Thyroid gland (tissue), 4 donors: Measurements from ENCODE around the gene IVL. TPM values are rescaled to one million over a fixed set of nuclear protein-coding genes. Genes with fewer than 3 reads are reported as not detected.

ENCODE experiments used
- DNase-seq, 2 donors: peaks; one replicate each; pipeline ENCODE4 v3.0.0-alpha.2; 2019
- H3K27ac ChIP-seq, 3 donors: fragments of 200-600 bp; sonication (generic); 1 replicate in 2 of 3; 2 replicates in 1 of 3; pipeline ENCODE4 v1.5.1; 2016 to 2019; ENCODE audit warnings: mild to moderate bottlenecking in 1 of 3, moderate library complexity in 1 of 3
- H3K27me3 ChIP-seq: fragments of 200-600 bp; sonication (generic); one replicate; pipeline ENCODE4 v1.5.1; 2019
- H3K36me3 ChIP-seq, 2 donors: fragments of 200-600 bp; sonication (generic); one replicate each; pipeline ENCODE4 v1.5.1; 2016 to 2019
- H3K4me1 ChIP-seq, 2 donors: fragments of 200-600 bp; sonication (generic); one replicate each; pipeline ENCODE4 v1.5.1; 2017 to 2019
- H3K4me3 ChIP-seq, 3 donors: fragments of 200-600 bp; sonication (generic); replicated peaks in 1 of 3; 1 replicate in 2 of 3; 2 replicates in 1 of 3; pipeline ENCODE4 v1.5.1; 2016; ENCODE audit warnings: mild to moderate bottlenecking in 1 of 3
- H3K9me3 ChIP-seq: fragments of 200-600 bp; sonication (generic); one replicate; pipeline ENCODE4 v1.5.1; 2017
- POLR2A ChIP-seq, 2 donors: fragments of 450-650 bp; IDR thresholded peaks; one replicate each; pipeline ENCODE4 v1.6.1; 2017; ENCODE audit warnings: antibody characterized with exemption in 2 of 2, mild to moderate bottlenecking in 2 of 2, moderate library complexity in 1 of 2
- WGBS, 2 donors: methylation state at CpG; one replicate each; pipeline ENCODE4 v1.1.5; 2017; 5-methylcytosine and 5-hydroxymethylcytosine counted together
- intact Hi-C: fragments of 100-400 bp; cut with DNase I; formaldehyde crosslinking; loops from one replicate; pipeline ENCODE4 v1.15.1; 2023
- total RNA-seq, 4 donors: library from RNA; depleted of rRNA; stranded (reverse); fragments of >200 nt; gene quantifications; one replicate each; pipeline ENCODE4 v1.2.3, GENCODE V29; 2016
- TF ChIP-seq, protein P1 (sequence below), 6 experiments: fragments of 200-600 bp in 3 of 6; fragments of 450-650 bp in 3 of 6; sonication (generic) in 3 of 6; IDR thresholded peaks; one replicate each; pipeline ENCODE4 v1.5.1; 2016 to 2019; ENCODE audit warnings: antibody characterized with exemption in 6 of 6, mild to moderate bottlenecking in 2 of 6, inconsistent platforms in 1 of 6, moderate library complexity in 1 of 6

Gene IVL
- total RNA-seq, 4 donors from 2014 or later, result not detected

DNA sequence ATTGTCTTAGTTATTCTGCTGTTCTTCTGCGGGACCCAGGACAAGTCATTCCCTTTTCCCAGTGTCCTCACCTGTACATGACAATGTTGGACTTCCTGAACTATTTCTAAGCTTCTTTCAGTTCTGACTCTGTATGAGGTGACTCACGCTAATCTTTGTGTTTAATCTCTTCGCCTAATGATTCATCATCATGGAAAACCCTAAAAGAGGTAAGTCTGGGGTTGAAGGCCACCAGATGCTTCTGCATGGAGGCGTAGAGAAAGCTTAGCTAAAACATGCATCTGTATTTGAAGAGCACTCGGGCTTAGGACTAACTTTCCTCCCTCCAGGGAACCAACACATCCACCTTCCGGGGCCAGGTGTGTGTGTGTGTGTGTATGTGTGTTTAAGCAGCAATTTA, 46.1 kb downstream of the IVL start:
- Histone ChIP-seq H3K9me3 (no peaks in the 10 kb centered on the region), H3K4me3 (no peak overlapping the region), H3K27me3 (no peaks in the 10 kb centered on the region), H3K4me1 (no peaks in the 10 kb centered on the region), H3K27ac (no peak overlapping the region), H3K36me3 (no peaks in the 10 kb centered on the region)
- WGBS, 2 donors, result 89 to 92% methylated on average over 6 of the region's 6 CpGs
- no peak for DNase-seq
- intact Hi-C loops, result no loop called here
- TF ChIP-seq, protein P1, sequence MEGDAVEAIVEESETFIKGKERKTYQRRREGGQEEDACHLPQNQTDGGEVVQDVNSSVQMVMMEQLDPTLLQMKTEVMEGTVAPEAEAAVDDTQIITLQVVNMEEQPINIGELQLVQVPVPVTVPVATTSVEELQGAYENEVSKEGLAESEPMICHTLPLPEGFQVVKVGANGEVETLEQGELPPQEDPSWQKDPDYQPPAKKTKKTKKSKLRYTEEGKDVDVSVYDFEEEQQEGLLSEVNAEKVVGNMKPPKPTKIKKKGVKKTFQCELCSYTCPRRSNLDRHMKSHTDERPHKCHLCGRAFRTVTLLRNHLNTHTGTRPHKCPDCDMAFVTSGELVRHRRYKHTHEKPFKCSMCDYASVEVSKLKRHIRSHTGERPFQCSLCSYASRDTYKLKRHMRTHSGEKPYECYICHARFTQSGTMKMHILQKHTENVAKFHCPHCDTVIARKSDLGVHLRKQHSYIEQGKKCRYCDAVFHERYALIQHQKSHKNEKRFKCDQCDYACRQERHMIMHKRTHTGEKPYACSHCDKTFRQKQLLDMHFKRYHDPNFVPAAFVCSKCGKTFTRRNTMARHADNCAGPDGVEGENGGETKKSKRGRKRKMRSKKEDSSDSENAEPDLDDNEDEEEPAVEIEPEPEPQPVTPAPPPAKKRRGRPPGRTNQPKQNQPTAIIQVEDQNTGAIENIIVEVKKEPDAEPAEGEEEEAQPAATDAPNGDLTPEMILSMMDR (IDR thresholded peaks at IDR 0.05), result no peak
- no peak for TF ChIP-seq POLR2A (IDR thresholded peaks at IDR 0.05)

GRCh38 chr1:152957561-152957960, 49.2 kb downstream of the IVL start:
- no peaks in the 10 kb centered on the region for H3K4me1 ChIP-seq
- no peak for TF ChIP-seq POLR2A (IDR thresholded peaks at IDR 0.05)
- TF ChIP-seq, protein P1 (IDR thresholded peaks at IDR 0.05), result no peak
- no peaks in the 10 kb centered on the region for H3K36me3 ChIP-seq
- no peaks in the 10 kb centered on the region for H3K27me3 ChIP-seq
- 82 to 91% methylated on average over 3 of the region's 3 CpGs for WGBS, 2 donors
- no peak overlapping the region for H3K4me3 ChIP-seq
- H3K27ac ChIP-seq, result no peak overlapping the region
- no peaks in the 10 kb centered on the region for H3K9me3 ChIP-seq
- intact Hi-C loops, result no loop called here
- no peak for DNase-seq

- Histone ChIP-seq H3K4me3 (no peak overlapping the region), H3K9me3 (no peaks in the 10 kb centered on the region), H3K27ac (no peak overlapping the region), H3K27me3 (no peaks in the 10 kb centered on the region), H3K36me3 (no peaks in the 10 kb centered on the region), H3K4me1 (no peaks in the 10 kb centered on the region)
- TF ChIP-seq POLR2A (IDR thresholded peaks at IDR 0.05), result no peak
- TF ChIP-seq, protein P1 (IDR thresholded peaks at IDR 0.05), result no peak
- WGBS, 2 donors, result 65 to 78% methylated on average over 3 of the region's 3 CpGs
- intact Hi-C loops, result no loop called here
- no peak for DNase-seq
Observed at GRCh38 chr1:152959273-152959672, 50.9 kb downstream of the IVL start.

GRCh38 chr1:152959801-152960451, 51.6 kb downstream of the IVL start:
- Histone ChIP-seq H3K9me3 (no peaks in the 10 kb centered on the region), H3K27ac (no peak overlapping the region), H3K27me3 (no peaks in the 10 kb centered on the region), H3K36me3 (no peaks in the 10 kb centered on the region), H3K4me3 (no peak overlapping the region), H3K4me1 (no peaks in the 10 kb centered on the region)
- WGBS, 2 donors, result 79 to 87% methylated on average over 10 of the region's 10 CpGs
- TF ChIP-seq, protein P1 (IDR thresholded peaks at IDR 0.05), result no peak
- no peak for TF ChIP-seq POLR2A (IDR thresholded peaks at IDR 0.05)
- intact Hi-C loops, result no loop called here
- no peak for DNase-seq

DNA sequence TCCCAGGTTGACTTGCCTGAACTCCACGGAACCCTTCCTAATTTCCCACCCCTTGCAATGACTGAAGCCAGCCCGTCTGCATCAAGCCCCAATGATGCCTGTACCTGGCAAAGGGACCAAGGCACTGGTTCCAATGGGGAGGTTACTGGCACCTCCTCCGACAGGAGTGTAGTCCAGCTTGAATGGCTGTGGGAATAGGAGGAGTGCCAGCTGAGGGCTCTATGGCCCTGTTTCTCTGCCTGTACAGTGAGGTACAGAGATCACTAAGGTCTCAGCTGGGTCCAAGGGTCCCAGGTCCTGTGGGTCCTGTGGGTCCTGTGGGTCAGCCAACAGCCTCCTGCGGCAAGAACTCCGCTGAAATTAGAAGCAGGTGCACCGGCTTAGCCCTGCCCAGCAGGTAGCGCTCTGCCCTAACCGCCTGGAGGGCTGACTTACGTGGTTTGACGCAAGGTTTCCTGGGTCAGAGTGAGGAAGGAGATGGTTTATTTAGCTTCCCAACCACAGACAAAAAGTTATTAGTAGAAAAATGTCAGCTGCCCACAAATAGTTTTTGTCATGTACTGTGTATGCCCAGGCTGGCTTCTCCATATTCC, 52.2 kb downstream of the IVL start:
- intact Hi-C loops, result no loop called here
- H3K4me1 ChIP-seq, result no peaks in the 10 kb centered on the region
- DNase-seq, result no peak

More for the DNA sequence above, 52.2 kb downstream of the IVL start:
- Histone ChIP-seq H3K27me3 (no peaks in the 10 kb centered on the region), H3K4me3 (no peak overlapping the region), H3K27ac (no peak overlapping the region), H3K36me3 (no peaks in the 10 kb centered on the region), H3K9me3 (no peaks in the 10 kb centered on the region)
- 73 to 80% methylated on average over 8 to 9 of the region's 10 CpGs for WGBS, 2 donors
- TF ChIP-seq, protein P1 (IDR thresholded peaks at IDR 0.05), result no peak
- no peak for TF ChIP-seq POLR2A (IDR thresholded peaks at IDR 0.05)
